ENCODE results near the gene SLC16A3. TPM values are rescaled to one million over a fixed set of nuclear protein-coding genes. Genes with fewer than 3 reads are reported as not detected.
"Not testable (repeated sequence)": the region's sequence is repeated elsewhere in the genome, so short reads cannot be mapped to it uniquely, and the experiment has no call there.

SLC16A3 gene
- total and polyA plus RNA-seq, 2 donors: 29.9 to 65.5 TPM

DNA sequence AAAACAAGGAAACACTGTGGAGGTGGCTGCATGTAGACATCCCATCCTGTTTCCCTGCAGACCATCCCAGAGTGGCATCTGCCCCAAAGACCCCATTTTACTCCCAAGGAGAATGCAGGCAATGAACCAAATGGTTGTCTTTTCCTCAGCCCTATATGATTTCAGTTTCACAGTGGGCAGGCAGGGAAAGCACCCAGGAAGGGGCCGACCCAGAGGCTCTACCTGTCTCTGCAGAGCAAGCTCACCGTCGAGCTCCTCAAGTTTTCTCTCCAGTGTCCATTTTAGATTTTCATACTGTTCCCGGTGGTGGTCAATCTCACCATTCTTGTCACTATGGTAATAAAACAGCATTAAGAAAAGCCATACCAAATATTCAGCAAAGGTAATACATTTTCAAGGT is 30.8 kb upstream of the SLC16A3 start:
- no peak for DNase-seq (ENCODE audit: extremely low spot score)
- WGBS: 86% methylated on average over 4 of the region's 4 CpGs
- H3K27ac ChIP-seq (ENCODE audit: low read depth): no peak overlapping the region
- no peaks in the 10 kb centered on the region for H3K4me1 ChIP-seq (ENCODE audit: insufficient read depth)
- no peak overlapping the region for H3K4me3 ChIP-seq (ENCODE audit: low read depth, low read length)
- no peaks in the 10 kb centered on the region for H3K36me3 ChIP-seq (ENCODE audit: insufficient read depth)

DNA sequence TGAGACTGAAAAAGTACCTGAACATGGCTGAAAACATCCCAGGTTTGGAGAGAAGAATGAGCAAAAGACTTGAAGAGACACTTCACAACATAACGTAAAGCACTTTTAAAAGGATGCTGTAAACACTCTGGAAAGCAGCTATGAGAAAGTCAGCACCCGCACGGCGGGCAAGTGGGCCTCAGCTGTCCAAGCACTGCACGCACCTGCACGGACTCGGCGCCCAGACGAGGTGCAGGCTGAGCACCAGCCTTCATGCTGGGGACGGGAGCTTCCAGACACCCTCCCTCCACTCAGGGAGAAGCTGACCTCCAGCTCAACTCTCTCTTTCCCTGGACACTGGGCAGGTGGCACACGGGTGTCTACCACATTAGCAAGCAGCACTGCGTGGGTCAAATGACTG is 29.3 kb upstream of the SLC16A3 start:
- WGBS: 94% methylated on average over 12 of the region's 12 CpGs
- H3K27ac ChIP-seq (ENCODE audit: low read depth): no peak overlapping the region
- no peaks in the 10 kb centered on the region for H3K4me1 ChIP-seq (ENCODE audit: insufficient read depth)
- no peak for DNase-seq (ENCODE audit: extremely low spot score)
- no peaks in the 10 kb centered on the region for H3K36me3 ChIP-seq (ENCODE audit: insufficient read depth)
- H3K4me3 ChIP-seq (ENCODE audit: low read depth, low read length): no peak overlapping the region

DNA sequence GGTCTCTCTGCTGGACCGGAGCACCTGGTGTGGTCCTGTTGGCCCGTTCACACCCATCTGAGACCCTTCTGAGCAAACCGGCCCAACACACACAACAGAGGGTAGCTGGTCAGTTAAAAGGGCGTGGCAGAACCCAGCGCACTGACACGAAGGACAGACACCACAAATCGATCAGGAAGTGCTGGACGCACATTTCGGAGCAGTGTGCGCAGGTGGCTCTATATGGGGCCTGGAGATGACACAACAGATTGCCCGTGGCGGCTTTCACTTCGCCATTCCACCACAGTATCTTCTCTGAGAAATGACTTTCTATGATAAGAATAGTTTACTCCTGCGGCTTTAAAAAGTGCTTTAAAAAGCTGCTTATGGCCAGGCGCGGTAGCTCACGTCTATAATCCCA is 28.7 kb upstream of the SLC16A3 start:
- no peak overlapping the region for H3K27ac ChIP-seq (ENCODE audit: low read depth)
- no peaks in the 10 kb centered on the region for H3K36me3 ChIP-seq (ENCODE audit: insufficient read depth)
- WGBS: 88% methylated on average over 17 of the region's 17 CpGs
- no peaks in the 10 kb centered on the region for H3K4me1 ChIP-seq (ENCODE audit: insufficient read depth)
- no peak for DNase-seq (ENCODE audit: extremely low spot score)
- no peak overlapping the region for H3K4me3 ChIP-seq (ENCODE audit: low read depth, low read length)

DNA sequence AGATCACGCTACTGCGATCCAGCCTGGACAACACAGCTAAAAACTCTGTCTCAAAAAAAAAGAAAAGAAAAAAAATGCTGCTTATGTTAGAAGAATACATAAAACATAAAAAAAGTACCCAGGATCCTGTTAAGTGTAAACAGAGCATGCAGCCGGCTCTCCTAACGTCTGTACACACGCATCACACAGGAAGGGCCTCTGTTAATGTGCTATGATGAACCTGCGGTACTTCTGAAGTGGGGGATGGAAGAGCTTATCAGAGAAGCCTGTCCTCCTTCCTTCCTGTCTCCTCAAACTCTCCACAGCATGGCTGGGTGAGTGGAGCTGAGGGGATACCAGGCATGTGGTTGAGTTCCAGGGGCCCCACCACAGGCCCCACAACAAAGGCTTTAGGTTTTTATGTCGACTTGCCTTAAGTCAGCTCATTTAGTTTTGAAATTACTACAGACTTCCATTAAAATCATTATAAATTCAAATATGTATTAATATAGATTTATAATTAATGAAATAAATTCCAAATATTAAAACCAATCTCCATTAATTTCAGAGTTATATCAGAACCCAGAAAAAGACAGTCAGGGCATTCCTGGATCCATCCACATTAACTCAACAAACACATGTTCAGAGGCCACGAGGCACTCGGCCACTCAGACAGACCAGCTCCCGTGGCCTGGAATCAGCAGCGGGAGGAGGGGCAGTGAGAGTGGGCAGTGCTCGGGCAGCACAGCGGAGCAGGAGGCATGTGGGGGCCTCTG is 27.9 kb upstream of the SLC16A3 start:
- Histone ChIP-seq H3K4me3 (ENCODE audit: low read depth, low read length) (no peak overlapping the region), H3K4me1 (ENCODE audit: insufficient read depth) (no peaks in the 10 kb centered on the region), H3K27ac (ENCODE audit: low read depth) (no peak overlapping the region), H3K36me3 (ENCODE audit: insufficient read depth) (no peaks in the 10 kb centered on the region)
- 77% methylated on average over 13 of the region's 13 CpGs for WGBS
- no peak for DNase-seq (ENCODE audit: extremely low spot score)

DNA sequence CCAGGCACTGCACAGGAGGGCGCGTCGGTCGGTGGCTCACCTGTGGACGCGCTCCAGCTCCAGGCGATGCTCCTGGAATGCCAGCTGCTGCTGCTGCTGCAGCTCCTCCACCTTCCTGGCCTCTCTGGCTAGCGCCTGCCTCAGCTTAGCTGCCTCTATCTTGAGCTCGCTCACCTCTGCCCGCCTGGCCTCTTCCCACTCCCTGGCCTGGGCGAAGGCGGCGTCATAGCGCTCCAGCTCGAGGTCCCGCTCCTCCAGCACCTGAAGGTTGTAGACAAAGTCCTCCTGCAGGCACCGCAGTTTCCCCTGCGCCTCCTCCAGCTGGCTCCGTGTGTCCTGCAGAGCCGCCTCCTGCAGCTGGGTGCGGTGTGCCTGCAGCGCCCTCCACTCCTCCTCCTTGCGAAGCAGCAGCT is 27.3 kb upstream of the SLC16A3 start:
- no peaks in the 10 kb centered on the region for H3K4me1 ChIP-seq (ENCODE audit: insufficient read depth)
- 87% methylated on average over 23 of the region's 23 CpGs for WGBS

DNA sequence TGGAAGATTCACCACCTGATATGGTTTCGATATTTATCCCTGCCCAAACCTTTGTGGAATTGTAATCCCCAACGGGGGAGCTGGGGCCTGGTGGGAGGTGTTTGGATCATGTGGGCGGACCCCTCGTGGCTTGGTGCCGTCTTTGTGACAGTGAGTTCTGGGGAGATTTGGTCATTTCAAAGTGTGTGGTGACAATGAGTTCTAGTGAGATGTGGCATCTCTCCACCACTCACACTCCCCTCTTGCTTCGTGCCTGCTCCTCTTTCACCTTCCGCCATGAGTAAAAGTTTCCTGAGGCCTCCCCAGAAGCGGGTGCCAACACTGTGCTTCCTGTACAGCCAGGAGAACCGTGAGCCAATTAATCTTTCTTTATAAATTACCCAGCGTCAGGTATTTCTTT is 25.9 kb upstream of the SLC16A3 start:
- no peaks in the 10 kb centered on the region for H3K36me3 ChIP-seq (ENCODE audit: insufficient read depth)
- H3K4me3 ChIP-seq (ENCODE audit: low read depth, low read length): no peak overlapping the region
- no peak for DNase-seq (ENCODE audit: extremely low spot score)
- 80% methylated on average over 10 of the region's 10 CpGs for WGBS
- no peak overlapping the region for H3K27ac ChIP-seq (ENCODE audit: low read depth)
- no peaks in the 10 kb centered on the region for H3K4me1 ChIP-seq (ENCODE audit: insufficient read depth)

More for the DNA sequence above, 27.3 kb upstream of the SLC16A3 start:
- Histone ChIP-seq H3K36me3 (ENCODE audit: insufficient read depth) (no peaks in the 10 kb centered on the region), H3K4me3 (ENCODE audit: low read depth, low read length) (no peak overlapping the region), H3K27ac (ENCODE audit: low read depth) (no peak overlapping the region)
- no peak for DNase-seq (ENCODE audit: extremely low spot score)

DNA sequence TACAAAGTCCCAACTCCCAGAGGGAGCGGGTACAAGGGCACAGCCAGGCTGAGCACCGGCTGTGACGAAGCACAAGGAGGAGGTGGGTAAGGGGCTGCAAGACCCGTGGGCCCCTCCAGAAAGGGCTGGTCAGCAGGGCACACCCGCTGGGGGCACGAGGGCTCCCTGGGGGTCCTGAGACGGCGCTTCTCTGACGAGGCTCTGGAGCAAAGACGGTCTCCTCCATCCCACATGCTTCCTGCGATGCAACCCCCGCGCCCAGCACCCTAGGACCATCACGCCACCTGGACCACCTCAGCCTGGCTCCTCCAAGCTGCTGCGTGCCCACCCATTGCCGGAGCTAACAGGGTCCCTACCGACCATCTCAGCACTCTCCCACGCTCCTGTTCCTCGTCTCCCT is 24.9 kb upstream of the SLC16A3 start:
- Histone ChIP-seq H3K27ac (ENCODE audit: low read depth) (no peak overlapping the region), H3K36me3 (ENCODE audit: insufficient read depth) (no peaks in the 10 kb centered on the region), H3K4me3 (ENCODE audit: low read depth, low read length) (no peak overlapping the region), H3K4me1 (ENCODE audit: insufficient read depth) (no peaks in the 10 kb centered on the region)
- DNase-seq (ENCODE audit: extremely low spot score): no peak
- 89% methylated on average over 19 of the region's 19 CpGs for WGBS

DNA sequence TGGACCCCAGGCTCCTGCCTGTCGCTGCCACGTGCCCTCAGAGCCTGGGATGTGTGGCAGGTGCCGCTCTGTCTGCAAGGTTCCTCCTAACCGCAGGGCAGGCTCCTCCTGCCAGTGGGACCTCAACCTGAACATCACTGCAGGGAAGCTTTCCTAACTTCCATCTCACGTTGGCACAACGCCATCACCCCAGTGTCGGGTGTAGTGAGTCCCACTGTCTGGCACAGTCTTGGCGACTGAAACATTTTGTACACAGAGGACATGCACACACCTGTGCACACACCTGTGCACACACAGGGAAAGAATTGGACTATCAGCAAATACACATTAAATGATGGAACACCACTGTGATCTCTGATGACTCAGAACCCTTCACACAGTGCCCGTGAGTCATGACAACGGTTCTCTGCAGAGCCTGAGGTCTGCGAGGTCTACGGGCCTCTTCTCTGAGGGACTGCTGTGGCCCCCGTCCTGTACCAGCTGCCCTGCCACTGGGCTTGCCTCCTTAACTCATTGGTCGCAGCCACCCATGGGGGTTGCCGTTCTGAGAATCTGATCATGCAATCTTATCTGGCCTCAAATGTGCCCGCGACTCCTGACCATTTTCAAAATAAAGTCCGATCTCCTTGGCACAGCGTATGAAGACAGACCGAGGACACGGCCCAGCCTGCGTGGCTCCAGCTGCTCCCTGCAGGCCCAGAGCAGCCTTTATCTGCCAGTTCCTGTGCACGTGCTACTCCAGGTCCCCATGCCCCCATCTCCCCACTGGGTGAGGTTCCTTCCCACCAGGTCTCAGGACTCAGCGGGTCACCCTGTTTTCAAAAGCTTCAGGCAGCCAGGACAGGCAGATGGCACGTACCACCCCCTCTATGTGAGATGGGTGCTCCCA is 23.8 kb upstream of the SLC16A3 start:
- WGBS: 63% methylated on average over 25 of the region's 25 CpGs
- DNase-seq (ENCODE audit: extremely low spot score): no peak
- Histone ChIP-seq H3K4me3 (ENCODE audit: low read depth, low read length) (no peak overlapping the region), H3K36me3 (ENCODE audit: insufficient read depth) (no peaks in the 10 kb centered on the region), H3K27ac (ENCODE audit: low read depth) (peak overlapping the region; percentile 44), H3K4me1 (ENCODE audit: insufficient read depth) (no peaks in the 10 kb centered on the region)

DNA sequence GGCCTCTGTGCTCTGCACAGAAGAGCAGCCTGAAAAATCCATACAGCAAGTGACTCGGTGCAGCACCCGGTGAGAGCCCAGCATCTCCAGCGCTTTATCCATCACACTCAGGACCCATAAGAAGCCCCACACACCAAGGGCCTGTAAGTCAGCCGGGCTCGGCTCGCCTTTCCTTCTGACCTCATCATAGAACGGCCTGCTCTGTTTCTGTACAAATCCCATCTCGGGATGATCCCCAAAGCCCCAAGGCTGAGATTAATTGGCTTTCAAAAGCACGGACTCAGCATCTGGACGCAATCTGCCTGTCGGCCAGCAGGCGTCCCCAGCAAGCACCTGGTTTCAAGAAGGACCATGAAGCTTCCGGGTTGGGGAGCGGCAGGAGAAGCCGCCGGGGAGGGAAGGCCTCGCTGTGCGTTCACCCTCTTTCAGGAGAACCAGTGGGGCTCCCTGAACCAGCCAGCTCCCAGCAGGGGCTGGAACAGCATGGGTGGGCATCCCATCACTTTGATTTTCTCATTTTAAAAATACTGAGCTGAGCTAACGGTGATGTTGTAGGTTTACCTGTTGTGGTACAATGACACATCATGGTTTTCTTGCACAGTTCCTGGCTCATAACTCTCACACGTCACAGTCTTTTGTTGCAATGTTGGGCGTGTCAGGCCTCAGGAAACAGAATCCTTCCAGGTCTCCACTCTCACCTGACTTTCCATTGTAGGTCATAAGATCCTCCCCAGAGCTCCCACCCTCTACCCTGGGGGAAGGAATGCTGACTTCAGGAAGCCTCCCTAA is 22.9 kb upstream of the SLC16A3 start:
- peak overlapping the region; percentile 82 for H3K27ac ChIP-seq (ENCODE audit: low read depth)

DNA sequence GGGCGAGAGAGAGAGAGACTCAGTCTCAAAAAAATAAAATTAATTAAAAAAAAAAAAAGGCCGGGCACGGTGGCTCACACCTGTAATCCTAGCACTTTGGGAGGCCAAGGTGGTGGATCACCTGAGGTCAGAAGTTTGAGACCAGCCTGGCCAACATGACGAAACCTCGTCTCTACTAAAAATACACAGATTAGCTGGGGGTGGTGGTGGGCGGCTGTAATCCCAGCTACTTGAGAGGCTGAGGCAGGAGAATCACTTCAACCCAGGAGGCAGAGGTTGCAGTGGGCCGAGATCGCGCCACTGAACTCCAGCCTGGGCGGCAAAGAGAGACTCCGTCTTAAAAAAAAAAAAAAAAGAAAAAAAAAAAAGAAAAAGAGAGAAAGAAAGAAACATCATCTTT is 18.2 kb upstream of the SLC16A3 start:
- whole genome bisulfite sequencing: 95% methylated on average over 11 of the region's 11 CpGs

More for the DNA sequence above, 22.9 kb upstream of the SLC16A3 start:
- Histone ChIP-seq H3K36me3 (ENCODE audit: insufficient read depth) (no peaks in the 10 kb centered on the region), H3K4me3 (ENCODE audit: low read depth, low read length) (no peak overlapping the region), H3K4me1 (ENCODE audit: insufficient read depth) (no peaks in the 10 kb centered on the region)
- peak; percentile 66 for DNase-seq (ENCODE audit: extremely low spot score)
- WGBS: 15% methylated on average over 21 of the region's 21 CpGs

DNA sequence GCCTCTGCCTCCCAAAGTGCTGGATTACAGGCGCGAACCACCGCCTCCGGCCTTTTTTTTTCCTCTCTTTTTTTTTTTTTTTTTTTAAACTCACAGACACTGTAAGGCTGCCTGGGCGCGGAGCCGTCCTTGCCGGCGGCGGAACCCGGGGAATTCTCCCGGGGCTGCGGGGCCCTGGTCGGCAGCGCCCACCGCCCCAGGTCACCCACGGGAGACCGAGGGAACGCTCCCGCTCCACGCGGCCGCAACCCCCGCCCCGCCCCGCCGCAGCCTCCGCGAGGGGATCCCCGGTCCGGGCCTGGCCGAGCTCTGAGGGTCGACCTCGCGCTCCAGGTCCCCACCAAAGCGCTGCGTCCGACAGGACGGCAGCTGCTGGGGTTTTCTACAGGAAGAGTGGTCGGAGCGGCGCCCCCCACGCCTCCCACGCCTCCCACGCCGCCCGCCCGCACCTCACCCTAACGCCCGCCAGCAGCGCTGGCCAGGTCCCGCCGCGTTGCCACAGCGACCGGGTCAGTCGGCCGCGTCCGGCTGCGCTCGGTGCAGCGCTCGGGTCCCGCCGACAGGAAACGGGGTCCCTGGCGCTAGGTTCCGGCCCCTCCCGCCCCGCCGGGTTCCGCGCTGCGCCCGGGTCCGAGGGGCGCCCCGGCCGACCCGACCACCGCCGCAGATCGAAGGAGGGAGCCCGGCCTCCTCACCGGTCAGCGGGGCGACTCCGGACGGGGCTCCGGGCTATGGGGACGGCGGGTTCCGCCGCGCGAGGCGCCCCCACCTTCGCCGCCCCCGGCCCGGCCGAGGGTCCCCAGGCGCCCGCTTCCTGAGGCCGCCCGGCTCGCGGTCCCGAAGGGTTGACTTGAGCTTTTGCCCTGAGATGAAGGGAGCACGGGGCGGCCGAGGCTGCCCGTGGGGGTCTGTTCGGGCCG is 16.3 kb upstream of the SLC16A3 start, which contains the start of gene CCDC57:
TSS of gene CCDC57 (minus strand) at position 512 of the 920 bp plus-strand sequence. CDS start 10,898 bp downstream, outside the sequence.
- Histone ChIP-seq H3K36me3 (ENCODE audit: insufficient read depth) (no peaks in the 10 kb centered on the region), H3K4me1 (ENCODE audit: insufficient read depth) (peaks cover 2% of the 10 kb centered on the region), H3K27ac (ENCODE audit: low read depth) (peak within 1 kb of the TSS; percentile 71), H3K4me3 (ENCODE audit: low read depth, low read length) (peak within 1 kb of the TSS; percentile 93)
- WGBS: under 1% methylated on average over 116 of the region's 116 CpGs
- no peak for DNase-seq (ENCODE audit: extremely low spot score)

More for the DNA sequence above, 18.2 kb upstream of the SLC16A3 start:
- not testable (repeated sequence) for DNase-seq (ENCODE audit: extremely low spot score); H3K4me1 ChIP-seq (ENCODE audit: insufficient read depth); H3K36me3 ChIP-seq (ENCODE audit: insufficient read depth); H3K27ac ChIP-seq (ENCODE audit: low read depth); H3K4me3 ChIP-seq (ENCODE audit: low read depth, low read length)

DNA sequence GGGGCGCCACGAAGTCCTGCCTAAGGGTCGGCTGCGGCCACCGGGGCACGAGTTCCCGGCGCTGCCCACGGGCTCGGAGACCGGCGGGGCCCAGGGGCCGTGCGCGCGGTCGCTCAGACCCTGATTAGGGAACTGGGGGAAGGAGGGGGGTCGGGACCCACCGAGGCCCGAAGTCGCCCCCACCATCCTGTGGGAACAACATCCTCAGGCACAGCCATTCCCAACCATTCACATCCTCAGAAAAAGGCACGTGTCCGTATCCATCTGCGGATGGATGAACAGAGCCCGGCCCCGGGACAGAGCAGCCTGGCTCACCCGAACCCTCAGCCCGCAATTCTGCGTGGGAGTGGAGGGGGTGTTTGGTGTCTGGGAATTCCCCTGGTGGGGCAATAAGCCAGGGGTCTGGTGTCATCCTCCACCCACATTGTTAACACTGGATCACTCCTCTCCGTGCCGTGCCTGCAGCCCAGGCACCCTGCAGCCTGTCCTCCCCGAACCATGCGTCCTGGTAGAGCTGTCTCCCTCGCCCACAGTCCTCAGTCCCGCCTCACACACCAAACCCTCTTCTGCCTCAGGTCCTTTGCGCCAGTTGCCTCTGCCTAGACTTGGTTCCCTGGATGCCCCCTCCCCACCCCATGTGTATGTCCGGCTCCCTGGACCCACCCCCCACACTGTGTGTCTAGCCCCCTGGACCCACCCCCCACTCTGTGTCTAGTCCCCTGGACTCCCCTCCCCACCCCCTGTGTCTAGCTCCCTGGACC is 15.4 kb upstream of the SLC16A3 start:
- WGBS: 8% methylated on average over 37 of the region's 37 CpGs
- Histone ChIP-seq H3K27ac (ENCODE audit: low read depth) (peak overlapping the region; percentile 52), H3K36me3 (ENCODE audit: insufficient read depth) (no peaks in the 10 kb centered on the region), H3K4me3 (ENCODE audit: low read depth, low read length) (peak overlapping the region; percentile 93), H3K4me1 (ENCODE audit: insufficient read depth) (peaks cover 2% of the 10 kb centered on the region)
- DNase-seq (ENCODE audit: extremely low spot score): no peak
